ENCODE results near the gene CLCN3.

The CLCN3 gene

DNA sequence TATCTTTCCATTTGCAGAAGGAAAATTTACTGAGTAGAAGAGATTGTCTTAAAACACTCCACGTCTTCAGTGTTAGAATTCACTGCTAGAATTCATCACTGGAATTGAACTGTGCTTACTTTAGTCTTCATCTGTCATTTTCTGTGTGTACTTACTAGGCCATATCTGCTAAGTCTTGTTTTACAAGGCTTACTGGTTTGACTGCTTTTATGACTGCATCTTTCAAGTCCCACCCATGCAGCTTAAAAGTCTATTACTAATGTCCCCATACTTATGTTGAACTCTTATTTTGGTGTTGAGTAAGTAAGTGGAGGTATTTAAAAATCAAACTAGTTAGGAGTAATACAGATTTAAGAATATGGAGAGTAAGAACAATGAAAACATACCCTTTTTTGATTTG lies 14.6 kb downstream of the CLCN3 start:
- TF ChIP-seq, protein P1, sequence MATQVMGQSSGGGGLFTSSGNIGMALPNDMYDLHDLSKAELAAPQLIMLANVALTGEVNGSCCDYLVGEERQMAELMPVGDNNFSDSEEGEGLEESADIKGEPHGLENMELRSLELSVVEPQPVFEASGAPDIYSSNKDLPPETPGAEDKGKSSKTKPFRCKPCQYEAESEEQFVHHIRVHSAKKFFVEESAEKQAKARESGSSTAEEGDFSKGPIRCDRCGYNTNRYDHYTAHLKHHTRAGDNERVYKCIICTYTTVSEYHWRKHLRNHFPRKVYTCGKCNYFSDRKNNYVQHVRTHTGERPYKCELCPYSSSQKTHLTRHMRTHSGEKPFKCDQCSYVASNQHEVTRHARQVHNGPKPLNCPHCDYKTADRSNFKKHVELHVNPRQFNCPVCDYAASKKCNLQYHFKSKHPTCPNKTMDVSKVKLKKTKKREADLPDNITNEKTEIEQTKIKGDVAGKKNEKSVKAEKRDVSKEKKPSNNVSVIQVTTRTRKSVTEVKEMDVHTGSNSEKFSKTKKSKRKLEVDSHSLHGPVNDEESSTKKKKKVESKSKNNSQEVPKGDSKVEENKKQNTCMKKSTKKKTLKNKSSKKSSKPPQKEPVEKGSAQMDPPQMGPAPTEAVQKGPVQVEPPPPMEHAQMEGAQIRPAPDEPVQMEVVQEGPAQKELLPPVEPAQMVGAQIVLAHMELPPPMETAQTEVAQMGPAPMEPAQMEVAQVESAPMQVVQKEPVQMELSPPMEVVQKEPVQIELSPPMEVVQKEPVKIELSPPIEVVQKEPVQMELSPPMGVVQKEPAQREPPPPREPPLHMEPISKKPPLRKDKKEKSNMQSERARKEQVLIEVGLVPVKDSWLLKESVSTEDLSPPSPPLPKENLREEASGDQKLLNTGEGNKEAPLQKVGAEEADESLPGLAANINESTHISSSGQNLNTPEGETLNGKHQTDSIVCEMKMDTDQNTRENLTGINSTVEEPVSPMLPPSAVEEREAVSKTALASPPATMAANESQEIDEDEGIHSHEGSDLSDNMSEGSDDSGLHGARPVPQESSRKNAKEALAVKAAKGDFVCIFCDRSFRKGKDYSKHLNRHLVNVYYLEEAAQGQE (IDR thresholded peaks at IDR 0.05; ENCODE audit: low read depth) = no peak
- TF ChIP-seq FOXM1 (IDR thresholded peaks at IDR 0.05; ENCODE audit: borderline replicate concordance, low read depth) = peak; percentile 71; the same call in 1 of the 2 replicates
- TF ChIP-seq TCF12 (IDR thresholded peaks at IDR 0.05; ENCODE audit: low read depth) = no peak
- TF ChIP-seq CEBPB (IDR thresholded peaks at IDR 0.05) = no peak
- TF ChIP-seq ZBTB7A (IDR thresholded peaks at IDR 0.05; ENCODE audit: low read depth) = no peak
- TF ChIP-seq NFIC (IDR thresholded peaks at IDR 0.05) = 0 out of 2 replicates have a peak, but pooled peaks have one; percentile 9
- TF ChIP-seq RAD21 (IDR thresholded peaks at IDR 0.05; ENCODE audit: low read depth) = no peak
- TF ChIP-seq EP300 (IDR thresholded peaks at IDR 0.05; ENCODE audit: borderline replicate concordance) = no peak

DNA sequence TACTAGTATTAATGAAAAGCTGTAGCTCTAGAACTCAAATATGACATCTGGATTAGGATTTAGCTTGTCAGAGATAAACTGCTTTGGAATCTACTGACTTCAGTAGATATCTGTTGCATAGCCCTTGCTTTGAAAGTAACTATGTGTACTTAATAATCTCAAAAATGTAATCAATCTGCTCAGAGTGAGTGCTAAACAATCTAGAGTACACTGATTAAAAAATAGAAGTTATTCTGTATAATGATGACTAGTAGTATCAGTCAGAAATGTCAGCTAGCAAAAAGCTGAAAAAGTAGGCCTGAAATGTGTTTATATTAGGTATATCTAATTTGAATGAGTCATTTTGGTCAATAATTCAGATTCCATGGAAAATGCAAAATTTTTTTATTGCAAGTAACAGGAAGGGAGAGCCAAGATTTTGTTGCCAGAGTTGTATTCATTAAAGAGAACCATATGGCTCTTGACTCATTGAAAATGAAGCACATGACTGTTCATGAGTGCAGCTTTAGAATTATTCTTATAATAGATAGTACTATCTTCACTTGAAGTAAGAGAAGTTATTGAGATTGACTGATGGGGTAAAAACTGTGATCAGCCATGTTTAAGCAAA lies 20.0 kb downstream of the CLCN3 start:
- TF ChIP-seq EP300 (IDR thresholded peaks at IDR 0.05; ENCODE audit: borderline replicate concordance) (no peak), NFIC (IDR thresholded peaks at IDR 0.05) (no peak)

DNA sequence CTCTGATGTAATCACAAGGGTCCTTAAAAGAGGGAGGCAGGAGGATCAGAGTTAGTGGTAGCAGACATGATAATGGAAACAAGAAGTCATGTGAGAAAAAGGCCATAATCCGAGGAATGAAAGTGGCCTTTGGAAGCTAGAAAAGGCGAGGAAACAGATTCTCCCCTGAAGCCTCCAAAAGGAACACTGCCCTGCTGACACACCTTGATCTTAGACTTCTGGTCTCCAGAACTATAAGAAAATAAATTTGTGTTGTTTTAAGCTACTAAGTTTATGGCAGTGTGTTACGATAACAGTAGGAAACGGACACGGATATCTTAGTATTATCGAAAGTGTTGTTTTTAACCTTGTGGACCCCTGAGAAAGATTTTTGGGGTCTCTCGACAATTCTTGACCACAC lies 24.4 kb downstream of the CLCN3 start:
- no peak for TF ChIP-seq CREB1 (IDR thresholded peaks at IDR 0.05; ENCODE audit: low read depth)
- TF ChIP-seq RAD21 (IDR thresholded peaks at IDR 0.05; ENCODE audit: low read depth) = no peak
- no peak for TF ChIP-seq FOXM1 (IDR thresholded peaks at IDR 0.05; ENCODE audit: borderline replicate concordance, low read depth)
- TF ChIP-seq ZBTB7A (IDR thresholded peaks at IDR 0.05; ENCODE audit: low read depth) = no peak
- no peak for TF ChIP-seq TCF12 (IDR thresholded peaks at IDR 0.05; ENCODE audit: low read depth)
- no peak for TF ChIP-seq YY1 (IDR thresholded peaks at IDR 0.05; ENCODE audit: low read depth)
- TF ChIP-seq, protein P2, sequence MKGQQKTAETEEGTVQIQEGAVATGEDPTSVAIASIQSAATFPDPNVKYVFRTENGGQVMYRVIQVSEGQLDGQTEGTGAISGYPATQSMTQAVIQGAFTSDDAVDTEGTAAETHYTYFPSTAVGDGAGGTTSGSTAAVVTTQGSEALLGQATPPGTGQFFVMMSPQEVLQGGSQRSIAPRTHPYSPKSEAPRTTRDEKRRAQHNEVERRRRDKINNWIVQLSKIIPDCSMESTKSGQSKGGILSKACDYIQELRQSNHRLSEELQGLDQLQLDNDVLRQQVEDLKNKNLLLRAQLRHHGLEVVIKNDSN (IDR thresholded peaks at IDR 0.05) = no peak
- TF ChIP-seq CEBPB (IDR thresholded peaks at IDR 0.05) = no peak
- no peak for TF ChIP-seq EP300 (IDR thresholded peaks at IDR 0.05; ENCODE audit: borderline replicate concordance)
- no peak for TF ChIP-seq EGR1 (IDR thresholded peaks at IDR 0.05)
- no peak for TF ChIP-seq TEAD4 (IDR thresholded peaks at IDR 0.05)
- no peak for TF ChIP-seq NFIC (IDR thresholded peaks at IDR 0.05)
- TF ChIP-seq, protein P1 (IDR thresholded peaks at IDR 0.05; ENCODE audit: low read depth) = no peak

DNA sequence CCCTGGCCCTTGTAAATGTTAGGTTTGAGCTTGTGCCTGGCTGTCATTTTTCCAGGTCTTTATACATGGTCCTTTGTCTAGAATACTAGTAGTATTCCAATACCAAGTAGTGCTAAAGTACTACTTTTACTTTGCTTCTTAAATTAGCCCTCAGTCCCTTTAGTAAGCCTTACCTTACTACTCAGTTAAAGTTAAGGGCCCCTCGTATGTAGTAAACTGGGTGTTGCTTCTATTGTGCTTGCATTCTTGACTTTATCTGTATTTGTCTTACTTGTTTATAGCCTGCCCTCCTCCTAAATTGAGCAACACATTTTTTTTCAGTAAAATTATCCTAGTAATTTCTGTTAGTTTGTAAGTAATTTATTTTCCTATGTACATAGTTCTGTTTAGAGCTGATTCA lies 25.2 kb downstream of the CLCN3 start:
- TF ChIP-seq FOXM1 (IDR thresholded peaks at IDR 0.05; ENCODE audit: borderline replicate concordance, low read depth) (no peak), NFIC (IDR thresholded peaks at IDR 0.05) (no peak), YY1 (IDR thresholded peaks at IDR 0.05; ENCODE audit: low read depth) (no peak), TEAD4 (IDR thresholded peaks at IDR 0.05) (no peak)
- TF ChIP-seq, protein P1 (IDR thresholded peaks at IDR 0.05; ENCODE audit: low read depth) = no peak

DNA sequence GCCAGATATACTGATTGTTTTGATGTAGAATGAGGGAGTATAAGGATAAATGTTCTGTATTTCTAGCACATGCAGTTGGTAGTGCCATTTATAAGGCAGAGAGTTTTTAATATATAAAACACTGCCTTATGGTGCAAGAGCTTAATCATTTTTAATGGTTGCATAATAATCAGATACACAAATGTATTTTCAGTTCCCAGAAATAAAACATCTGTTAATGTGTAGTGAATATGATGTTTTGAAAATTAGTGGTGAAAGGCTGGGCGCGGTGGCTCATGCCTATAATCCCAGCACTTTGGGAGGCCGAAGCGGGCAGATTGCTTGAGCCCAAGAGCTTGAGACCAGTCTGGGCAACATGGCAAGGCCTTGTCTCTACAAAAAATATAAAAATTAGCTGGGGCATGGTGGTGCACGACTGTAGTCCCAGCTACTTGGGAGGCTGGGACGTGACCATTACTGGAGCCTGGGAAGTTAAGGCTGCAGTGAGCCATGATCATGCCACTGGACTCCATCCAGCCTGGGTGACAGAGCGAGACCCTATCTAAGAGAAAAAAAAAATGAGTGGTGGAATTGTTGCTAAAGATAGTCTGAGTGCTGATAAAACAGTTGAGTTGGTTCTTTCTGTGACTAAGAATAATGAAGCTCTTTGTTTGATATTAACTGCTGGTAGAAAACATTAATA lies 29.3 kb downstream of the CLCN3 start:
- TF ChIP-seq RAD21 (IDR thresholded peaks at IDR 0.05; ENCODE audit: low read depth) (no peak), YY1 (IDR thresholded peaks at IDR 0.05; ENCODE audit: low read depth) (no peak), EGR1 (IDR thresholded peaks at IDR 0.05) (no peak), CEBPB (IDR thresholded peaks at IDR 0.05) (no peak), TEAD4 (IDR thresholded peaks at IDR 0.05) (no peak), EP300 (IDR thresholded peaks at IDR 0.05; ENCODE audit: borderline replicate concordance) (no peak)
